A673 (cell line): ENCODE results near the gene PCED1B. TPM values are rescaled to one million over a fixed set of nuclear protein-coding genes. Genes with fewer than 3 reads are reported as not detected.

Experiments used
- BruUV-seq: library from RNA; stranded (reverse); fragments of 400-500 nt; replicated peaks from 2 replicates; lab custom pipeline; 2021; lab: Mats Ljungman, UMichigan
- CTCF ChIA-PET: fragments of 300-600 bp; sonication (Branson Sonifier 250); formaldehyde crosslinking; loops from one replicate; lab custom pipeline; 2022; ENCODE audit warnings: antibody characterized with exemption; lab: Charles Lee
- POLR2A ChIA-PET: fragments of 300-600 bp; sonication (Branson Sonifier 250); formaldehyde crosslinking; loops from one replicate; lab custom pipeline; 2022; ENCODE audit warnings: antibody characterized with exemption; ENCODE audit not compliant: low non-redundant PET; lab: Charles Lee
- DNase-seq: peaks from one replicate; pipeline ENCODE4 v3.0.0-alpha.2; 2015; ENCODE audit warnings: low spot score
- H3K27ac ChIP-seq: fragments of 200-600 bp; sonication (generic); 2 replicates; pipeline ENCODE4 v1.5.1; 2016; ENCODE audit warnings: mixed run types, low read depth, mild to moderate bottlenecking, mixed read lengths, antibody characterized with exemption, low read length; ENCODE audit not compliant: poor library complexity, severe bottlenecking
- H3K27me3 ChIP-seq: fragments of 200-600 bp; sonication (generic); replicated peaks from 2 replicates; pipeline ENCODE4 v1.6.1; 2017; ENCODE audit warnings: mixed run types, low read depth, mild to moderate bottlenecking, mixed read lengths, antibody characterized with exemption, low read length; ENCODE audit not compliant: insufficient read depth, poor library complexity
- H3K36me3 ChIP-seq: fragments of 200-600 bp; sonication (generic); 2 replicates; pipeline ENCODE4 v1.6.1; 2016; ENCODE audit warnings: mixed run types, mild to moderate bottlenecking, mixed read lengths, antibody characterized with exemption, low read length; ENCODE audit not compliant: insufficient read depth, poor library complexity, severe bottlenecking
- H3K4me1 ChIP-seq: fragments of 200-600 bp; sonication (generic); 2 replicates; pipeline ENCODE4 v1.6.1; 2017; ENCODE audit warnings: mixed run types, mild to moderate bottlenecking, mixed read lengths, antibody characterized with exemption, low read length; ENCODE audit not compliant: insufficient read depth, poor library complexity, severe bottlenecking
- H3K4me3 ChIP-seq: fragments of 200-600 bp; sonication (generic); 2 replicates; pipeline ENCODE4 v1.5.1; 2016; ENCODE audit warnings: low read depth, mixed run types, mild to moderate bottlenecking, mixed read lengths, low read length; ENCODE audit not compliant: poor library complexity, severe bottlenecking
- H3K9me3 ChIP-seq: fragments of 200-600 bp; sonication (generic); 2 replicates; pipeline ENCODE4 v1.6.1; 2016; ENCODE audit warnings: mixed run types, low read depth, mild to moderate bottlenecking, mixed read lengths, antibody characterized with exemption, low read length; ENCODE audit not compliant: poor library complexity, severe bottlenecking
- CTCF ChIP-seq: fragments of 300-800, 200-600 bp; sonication (generic); conservative IDR thresholded peaks from 2 replicates; pipeline ENCODE4 v1.5.1; 2017; ENCODE audit warnings: low read depth, mild to moderate bottlenecking, antibody characterized with exemption, low read length, moderate library complexity, mixed read lengths
- EZH2 ChIP-seq: fragments of 200-600 bp; sonication (generic); IDR thresholded peaks from 2 replicates; pipeline ENCODE4 v1.6.1; 2017; ENCODE audit warnings: borderline replicate concordance, low read depth, mild to moderate bottlenecking, mixed read lengths, antibody characterized with exemption, low read length; ENCODE audit not compliant: poor library complexity, severe bottlenecking
- intact Hi-C: fragments of 100-400 bp; cut with micrococcal nuclease; formaldehyde crosslinking; loops from one replicate; pipeline ENCODE4 v1.10.0; 2022; ENCODE audit not compliant: unreplicated experiment
- total RNA-seq: library from RNA; stranded (reverse); gene quantifications from 2 replicates; pipeline ENCODE4 v1.2.3, GENCODE V29; 2021

The PCED1B gene
- total RNA-seq, 1 experiment from 2014 or later = 3.1 TPM

- no TSS peak for BruUV-seq
- Histone ChIP-seq H3K36me3 (no peaks in the 10 kb centered on the region), H3K27ac (no peak overlapping the region), H3K4me1 (no peaks in the 10 kb centered on the region), H3K4me3 (no peak overlapping the region), H3K9me3 (no peaks in the 10 kb centered on the region), H3K27me3 (no peaks in the 10 kb centered on the region)
- ChIA-PET POLR2A (no interaction called here), CTCF (no interaction called here)
- no peak for TF ChIP-seq EZH2
- no peak for TF ChIP-seq CTCF
- intact Hi-C loops = no loop called here
- no peak for DNase-seq
Measured at GRCh38 chr12:47265391-47265790, 186.0 kb downstream of the PCED1B start.

- intact Hi-C loops = no loop called here
- ChIA-PET POLR2A (no interaction called here), CTCF (no interaction called here)
- no peak overlapping the region for H3K27ac ChIP-seq
- no peak for DNase-seq
- no peaks in the 10 kb centered on the region for H3K9me3 ChIP-seq
- H3K27me3 ChIP-seq = no peaks in the 10 kb centered on the region
- no peak overlapping the region for H3K4me3 ChIP-seq
- peaks cover 5% of the 10 kb centered on the region for H3K4me1 ChIP-seq
- BruUV-seq = no TSS peak
- H3K36me3 ChIP-seq = no peaks in the 10 kb centered on the region
- TF ChIP-seq EZH2 (no peak), CTCF (no peak)
Measured at GRCh38 chr12:47267571-47267970, 188.2 kb downstream of the PCED1B start.

- H3K27ac ChIP-seq = no peak overlapping the region
- H3K4me1 ChIP-seq = peaks cover 10% of the 10 kb centered on the region
- ChIA-PET POLR2A (no interaction called here), CTCF (no interaction called here)
- H3K9me3 ChIP-seq = no peaks in the 10 kb centered on the region
- TF ChIP-seq CTCF (no peak), EZH2 (no peak)
- no peak overlapping the region for H3K4me3 ChIP-seq
- no peaks in the 10 kb centered on the region for H3K27me3 ChIP-seq
- intact Hi-C loops = no loop called here
- DNase-seq = no peak
- BruUV-seq = no TSS peak
- no peaks in the 10 kb centered on the region for H3K36me3 ChIP-seq
Measured at GRCh38 chr12:47268501-47269454, 189.4 kb downstream of the PCED1B start.
